MM.1S (cell line): ENCODE data around the gene COL26A1.
"Not testable (repeated sequence)": the region's sequence is repeated elsewhere in the genome, so short reads cannot be mapped to it uniquely, and the experiment has no call there.

Source experiments
- DNase-seq: peaks from one replicate; pipeline ENCODE4 v3.0.0-alpha.2; 2015
- H2AFZ ChIP-seq: fragments of 300-600 bp; sonication (generic); 2 replicates; pipeline ENCODE4 v1.6.0; 2016; ENCODE audit warnings: antibody characterized with exemption, low read length
- H3F3A ChIP-seq: fragments of 300-600 bp; sonication (generic); 2 replicates; pipeline ENCODE4 v1.6.1; 2016; ENCODE audit warnings: mild to moderate bottlenecking, antibody characterized with exemption, low read length, moderate library complexity, mixed read lengths; ENCODE audit not compliant: insufficient read depth
- H3K27ac ChIP-seq: fragments of 300-600 bp; sonication (generic); 2 replicates; pipeline ENCODE4 v1.5.1; 2016; ENCODE audit warnings: mild to moderate bottlenecking, low read length
- H3K27me3 ChIP-seq: fragments of 300-600 bp; sonication (generic); replicated peaks from 2 replicates; pipeline ENCODE4 v1.6.0; 2016; ENCODE audit warnings: low read length; ENCODE audit not compliant: insufficient read depth
- H3K36me3 ChIP-seq: fragments of 300-600 bp; sonication (generic); replicated peaks from 2 replicates; pipeline ENCODE4 v1.6.1; 2016; ENCODE audit warnings: mild to moderate bottlenecking, low read length, mixed read lengths; ENCODE audit not compliant: insufficient read depth
- H3K4me1 ChIP-seq: fragments of 300-600 bp; sonication (generic); 2 replicates; pipeline ENCODE4 v1.6.1; 2016; ENCODE audit warnings: low read length, mixed read lengths
- H3K4me2 ChIP-seq: fragments of 300-600 bp; sonication (generic); 2 replicates; pipeline ENCODE4 v1.6.0; 2016; ENCODE audit warnings: low read depth, low read length
- H3K4me3 ChIP-seq: fragments of 300-600 bp; sonication (generic); 2 replicates; pipeline ENCODE4 v1.5.1; 2016; ENCODE audit warnings: low read length, mixed read lengths
- H3K79me2 ChIP-seq: fragments of 300-600 bp; sonication (generic); 2 replicates; pipeline ENCODE4 v1.6.1; 2016; ENCODE audit warnings: mixed run types, low read length, mixed read lengths
- H3K9ac ChIP-seq: fragments of 300-600 bp; sonication (generic); 2 replicates; pipeline ENCODE4 v1.6.1; 2016; ENCODE audit warnings: low read length, mixed read lengths
- H3K9me2 ChIP-seq: fragments of 300-600 bp; sonication (generic); replicated peaks from 2 replicates; pipeline ENCODE4 v1.6.1; 2016; ENCODE audit warnings: mild to moderate bottlenecking, low read length, mixed read lengths; ENCODE audit not compliant: insufficient read depth
- H3K9me3 ChIP-seq: fragments of 300-600 bp; sonication (generic); replicated peaks from 2 replicates; pipeline ENCODE4 v1.6.1; 2016; ENCODE audit warnings: mild to moderate bottlenecking, low read length, mixed read lengths; ENCODE audit not compliant: insufficient read depth
- H4K20me1 ChIP-seq: fragments of 300-600 bp; sonication (generic); 2 replicates; pipeline ENCODE4 v1.6.1; 2016; ENCODE audit warnings: mild to moderate bottlenecking, low read length, moderate library complexity, mixed read lengths; ENCODE audit not compliant: insufficient read depth
- EZH2 ChIP-seq: fragments of 300-600 bp; sonication (generic); optimal IDR thresholded peaks from 2 replicates; pipeline ENCODE3; 2017; ENCODE audit warnings: low read depth, mild to moderate bottlenecking, antibody characterized with exemption, low read length, mixed read lengths
- EZH2phosphoT487 ChIP-seq: fragments of 300-600 bp; sonication (generic); IDR thresholded peaks from 2 replicates; pipeline ENCODE4 v1.6.1; 2018; ENCODE audit warnings: antibody characterized with exemption, low read length
- TF ChIP-seq, protein P1 (sequence below): fragments of 300-600 bp; sonication (generic); IDR thresholded peaks from 2 replicates; pipeline ENCODE4 v1.5.1; 2016; ENCODE audit warnings: antibody characterized with exemption, low read length, mixed read lengths

Gene COL26A1

DNA sequence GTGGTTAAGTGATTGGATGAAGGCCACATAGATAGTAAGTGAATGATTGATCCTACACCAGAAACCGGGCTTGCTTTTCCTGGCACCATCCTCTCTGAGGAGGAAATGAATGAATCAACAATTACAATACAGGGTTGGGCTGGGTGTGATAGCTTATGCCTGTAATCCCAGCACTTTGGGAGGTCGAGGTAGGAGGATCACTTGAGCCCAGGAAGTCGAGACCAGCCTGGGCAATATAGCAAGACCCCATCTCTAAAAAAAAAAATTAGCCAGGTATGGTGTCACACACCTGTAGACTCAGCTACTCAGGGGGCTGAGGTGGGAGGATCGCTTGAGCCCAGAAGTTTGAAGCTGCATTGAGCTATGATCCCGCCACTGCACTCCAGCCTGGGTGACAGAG lies 111.5 kb downstream of the COL26A1 start:
- Histone ChIP-seq H3K9me3 (no peaks in the 10 kb centered on the region; the same call in 1 of the 2 replicates), H3K79me2 (no peaks in the 10 kb centered on the region), H3F3A (no peaks in the 10 kb centered on the region), H4K20me1 (no peaks in the 10 kb centered on the region), H3K4me1 (no peaks in the 10 kb centered on the region), H3K36me3 (no peaks in the 10 kb centered on the region), H3K27ac (no peak overlapping the region), H3K9ac (no peak overlapping the region), H3K4me3 (no peak overlapping the region), H2AFZ (no peak overlapping the region), H3K9me2 (no peaks in the 10 kb centered on the region), H3K4me2 (no peak overlapping the region), H3K27me3 (peaks cover 82% of the 10 kb centered on the region)
- TF ChIP-seq EZH2: no peak
- no peak for TF ChIP-seq EZH2phosphoT487
- TF ChIP-seq, protein P1, sequence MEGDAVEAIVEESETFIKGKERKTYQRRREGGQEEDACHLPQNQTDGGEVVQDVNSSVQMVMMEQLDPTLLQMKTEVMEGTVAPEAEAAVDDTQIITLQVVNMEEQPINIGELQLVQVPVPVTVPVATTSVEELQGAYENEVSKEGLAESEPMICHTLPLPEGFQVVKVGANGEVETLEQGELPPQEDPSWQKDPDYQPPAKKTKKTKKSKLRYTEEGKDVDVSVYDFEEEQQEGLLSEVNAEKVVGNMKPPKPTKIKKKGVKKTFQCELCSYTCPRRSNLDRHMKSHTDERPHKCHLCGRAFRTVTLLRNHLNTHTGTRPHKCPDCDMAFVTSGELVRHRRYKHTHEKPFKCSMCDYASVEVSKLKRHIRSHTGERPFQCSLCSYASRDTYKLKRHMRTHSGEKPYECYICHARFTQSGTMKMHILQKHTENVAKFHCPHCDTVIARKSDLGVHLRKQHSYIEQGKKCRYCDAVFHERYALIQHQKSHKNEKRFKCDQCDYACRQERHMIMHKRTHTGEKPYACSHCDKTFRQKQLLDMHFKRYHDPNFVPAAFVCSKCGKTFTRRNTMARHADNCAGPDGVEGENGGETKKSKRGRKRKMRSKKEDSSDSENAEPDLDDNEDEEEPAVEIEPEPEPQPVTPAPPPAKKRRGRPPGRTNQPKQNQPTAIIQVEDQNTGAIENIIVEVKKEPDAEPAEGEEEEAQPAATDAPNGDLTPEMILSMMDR: no peak
- no peak for DNase-seq

DNA sequence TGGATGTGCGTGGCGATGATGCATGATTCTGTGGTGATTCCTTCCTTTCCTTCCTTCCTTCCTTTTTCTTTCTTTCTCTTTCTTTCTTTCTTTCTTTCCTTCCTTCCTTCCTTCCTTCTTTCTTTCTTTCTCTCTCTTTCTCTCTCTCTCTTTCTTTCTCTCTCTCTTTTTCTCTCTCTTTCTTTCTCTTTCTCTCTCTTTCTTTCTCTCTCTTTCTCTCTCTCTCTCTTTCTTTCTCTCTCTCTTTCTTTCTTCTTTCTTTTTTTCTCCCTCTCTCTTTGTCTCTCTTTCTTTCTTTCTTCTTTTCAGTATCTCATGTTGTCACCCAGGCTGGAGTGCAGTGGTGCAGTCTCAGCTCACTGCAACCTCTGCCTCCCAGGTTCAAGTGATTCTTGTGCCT lies 113.0 kb downstream of the COL26A1 start:
- not testable (repeated sequence) for H3K9me2 ChIP-seq, H3K9me3 ChIP-seq, H3K4me3 ChIP-seq, H4K20me1 ChIP-seq, H2AFZ ChIP-seq, H3K79me2 ChIP-seq, H3K4me1 ChIP-seq, H3K36me3 ChIP-seq, DNase-seq, H3K9ac ChIP-seq, H3F3A ChIP-seq, H3K27ac ChIP-seq, H3K4me2 ChIP-seq
- H3K27me3 ChIP-seq: peaks cover 79% of the 10 kb centered on the region

DNA sequence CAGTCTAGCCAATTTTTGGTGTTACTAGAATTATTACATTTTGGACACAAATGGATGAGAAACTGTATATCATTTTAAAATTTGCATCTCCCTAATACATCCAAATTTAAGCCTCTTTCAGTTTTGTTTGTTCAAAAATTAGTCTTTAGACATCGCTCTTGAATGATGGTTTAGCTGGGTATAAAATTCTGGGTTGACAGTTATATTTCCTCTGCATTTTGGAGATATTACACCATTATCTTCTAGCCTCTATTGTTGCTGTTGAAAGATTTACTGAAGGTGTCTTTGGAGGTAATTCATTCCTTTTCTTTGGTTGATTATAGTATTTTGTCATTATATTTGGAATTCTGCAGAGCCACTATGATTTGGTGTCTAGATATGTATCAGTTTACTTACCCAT lies 116.5 kb downstream of the COL26A1 start:
- H2AFZ ChIP-seq: no peak overlapping the region
- no peak overlapping the region for H3K27ac ChIP-seq
- no peaks in the 10 kb centered on the region for H4K20me1 ChIP-seq
- TF ChIP-seq EZH2: no peak
- TF ChIP-seq, protein P1: no peak
- H3K36me3 ChIP-seq: no peaks in the 10 kb centered on the region
- H3K4me2 ChIP-seq: no peak overlapping the region
- H3K9ac ChIP-seq: no peak overlapping the region
- no peaks in the 10 kb centered on the region for H3K79me2 ChIP-seq
- no peaks in the 10 kb centered on the region for H3K9me2 ChIP-seq
- no peak overlapping the region for H3K4me3 ChIP-seq
- H3K9me3 ChIP-seq: no peaks in the 10 kb centered on the region; the same call in 1 of the 2 replicates
- H3K27me3 ChIP-seq: peaks cover 71% of the 10 kb centered on the region
- no peaks in the 10 kb centered on the region for H3K4me1 ChIP-seq
- H3F3A ChIP-seq: no peaks in the 10 kb centered on the region
- DNase-seq: no peak

DNA sequence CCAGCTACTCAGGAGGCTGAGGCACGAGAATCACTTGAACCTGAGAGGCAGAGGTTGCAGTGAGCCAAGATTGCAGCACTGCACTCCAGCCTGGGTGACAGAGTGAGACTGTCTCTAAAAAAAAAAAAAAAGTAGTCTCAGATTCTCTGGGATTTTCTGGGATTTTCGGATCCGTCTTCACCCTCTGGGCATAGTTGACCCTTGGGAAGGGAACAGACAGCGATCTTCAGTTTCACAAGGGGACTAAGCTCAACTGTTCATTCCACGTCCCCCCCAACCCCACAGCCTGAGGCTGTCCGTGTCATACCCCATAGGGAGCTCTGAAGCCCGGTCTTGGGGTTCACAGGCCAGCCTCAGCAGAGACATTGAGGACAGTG lies 123.4 kb downstream of the COL26A1 start:
- H3K27ac ChIP-seq, H3F3A ChIP-seq, H3K9me3 ChIP-seq, H4K20me1 ChIP-seq, H3K4me2 ChIP-seq, H3K4me3 ChIP-seq, DNase-seq, H3K4me1 ChIP-seq, H3K36me3 ChIP-seq, H3K9ac ChIP-seq, H3K79me2 ChIP-seq, H2AFZ ChIP-seq, H3K9me2 ChIP-seq: not testable (repeated sequence)
- peaks cover 63% of the 10 kb centered on the region for H3K27me3 ChIP-seq
